GM18499 (cell line): ENCODE data around the gene FHL3.

Experiments used
- ATAC-seq: cut with Tn5 transposase; IDR thresholded peaks from one replicate; pipeline ENCODE4 v1.9.1; 2021; ENCODE audit warnings: moderate number of reproducible peaks; ENCODE audit not compliant: insufficient read depth, unreplicated experiment

Gene FHL3, protein sequence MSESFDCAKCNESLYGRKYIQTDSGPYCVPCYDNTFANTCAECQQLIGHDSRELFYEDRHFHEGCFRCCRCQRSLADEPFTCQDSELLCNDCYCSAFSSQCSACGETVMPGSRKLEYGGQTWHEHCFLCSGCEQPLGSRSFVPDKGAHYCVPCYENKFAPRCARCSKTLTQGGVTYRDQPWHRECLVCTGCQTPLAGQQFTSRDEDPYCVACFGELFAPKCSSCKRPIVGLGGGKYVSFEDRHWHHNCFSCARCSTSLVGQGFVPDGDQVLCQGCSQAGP

GRCh38 chr1:38005195-38006007 is at the start of gene FHL3:
FHL3 (minus strand) TSS chr1:38005514; CDS start chr1:37999412, 6,102 bp downstream.
- ATAC-seq = no peak

DNA sequence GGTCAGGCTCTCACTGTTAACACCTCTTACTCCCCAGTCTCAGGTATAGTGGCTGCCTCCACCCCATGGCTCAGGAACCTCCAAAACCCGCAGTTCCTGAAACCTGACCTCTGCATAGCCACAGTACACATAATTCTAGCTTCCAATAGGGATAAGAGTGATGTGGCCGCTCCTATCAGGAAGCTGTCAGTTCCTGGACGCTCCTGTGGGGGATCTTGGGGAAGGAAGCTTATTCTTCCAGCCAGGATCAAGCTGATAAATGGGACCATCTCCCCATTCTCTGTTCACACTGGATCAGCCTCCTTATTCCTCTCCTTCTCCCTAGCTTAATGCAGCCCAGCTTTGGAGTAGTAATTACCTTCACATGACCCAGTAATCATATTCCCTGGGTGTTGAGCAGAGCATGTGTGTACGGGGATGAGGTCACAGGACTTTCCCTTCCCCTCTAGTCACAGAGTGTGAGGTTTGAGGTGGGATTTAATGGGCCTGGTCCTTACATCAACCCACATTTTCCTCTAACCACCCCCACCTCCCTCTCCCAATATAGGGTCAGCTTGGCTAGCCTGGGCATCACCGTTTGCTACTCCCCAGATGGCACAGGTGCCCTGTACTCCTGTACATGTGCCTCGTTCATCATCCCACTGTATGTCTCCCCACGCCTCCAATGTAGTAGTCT is 48.2 kb upstream of the FHL3 start:
- no peak for ATAC-seq

- no peak for ATAC-seq
Observed at GRCh38 chr1:38052750-38053415, 47.6 kb upstream of the FHL3 start.

GRCh38 chr1:38051079-38051543 is 45.8 kb upstream of the FHL3 start:
- ATAC-seq = no peak

GRCh38 chr1:38050397-38051078 is 45.2 kb upstream of the FHL3 start:
- no peak for ATAC-seq

DNA sequence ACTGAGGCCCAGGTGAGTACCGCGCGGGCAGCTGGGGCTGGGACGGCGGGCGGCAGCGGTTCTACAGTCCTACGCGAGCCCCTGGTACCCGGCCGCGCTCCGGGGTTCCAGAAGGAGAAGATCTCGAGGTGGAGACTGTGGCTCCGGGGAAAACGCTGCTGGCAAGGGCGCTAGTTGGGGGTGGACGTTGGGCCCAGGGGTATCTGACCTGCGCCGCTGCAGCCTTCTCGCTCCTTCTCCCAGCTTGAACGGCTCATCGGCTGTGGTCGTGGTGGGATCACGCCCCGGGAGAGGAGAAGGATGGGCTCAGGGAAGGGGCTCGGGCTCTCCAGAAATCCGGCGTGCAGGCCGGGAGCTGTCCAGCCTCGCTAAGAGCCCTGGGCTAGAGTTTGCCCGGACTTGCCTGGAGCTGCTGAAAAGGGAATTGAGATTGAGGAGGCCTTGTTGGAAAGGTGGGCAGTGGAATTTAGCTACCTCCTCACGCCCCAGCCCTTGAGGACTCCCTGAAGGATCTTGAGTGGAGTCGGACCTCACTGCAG is 42.4 kb upstream of the FHL3 start:
- no peak for ATAC-seq

GRCh38 chr1:38046884-38047602 is 41.7 kb upstream of the FHL3 start:
- no peak for ATAC-seq

DNA sequence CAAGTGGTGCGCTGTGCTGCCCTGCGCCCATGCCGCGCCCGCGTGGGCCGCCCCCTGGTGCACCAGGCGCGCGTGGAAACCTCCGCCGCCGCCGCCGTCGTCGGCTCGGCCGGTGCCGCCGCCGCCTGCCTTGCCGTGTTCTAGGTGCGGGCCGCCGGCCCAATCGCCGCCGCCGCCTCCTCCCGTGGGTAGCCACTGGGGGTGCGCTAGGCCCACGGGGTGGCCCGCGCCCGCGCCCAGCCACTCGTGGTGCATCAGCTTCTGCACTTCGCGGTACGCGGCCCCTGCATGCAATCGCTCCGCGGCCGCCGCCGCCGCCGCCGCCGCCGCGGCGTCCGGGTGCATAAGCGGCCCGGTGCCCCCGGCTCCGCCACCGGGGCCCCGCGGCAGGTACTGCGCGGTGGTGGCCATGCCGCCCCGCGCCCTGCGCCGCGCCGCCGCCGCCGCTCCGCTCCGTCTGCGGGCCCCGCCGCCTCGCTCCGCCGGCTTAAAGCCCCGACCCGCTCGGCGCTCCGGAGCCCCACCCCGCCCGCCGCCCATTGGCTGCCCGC is 41.1 kb upstream of the FHL3 start, which contains the start of gene POU3F1:
POU3F1 (minus strand) TSS at position 461 of the 551 bp plus-strand sequence; CDS start at position 411, 50 bp downstream.
- ATAC-seq = no peak

- no peak for ATAC-seq
Observed at GRCh38 chr1:38045401-38046332, 40.4 kb upstream of the FHL3 start.

DNA sequence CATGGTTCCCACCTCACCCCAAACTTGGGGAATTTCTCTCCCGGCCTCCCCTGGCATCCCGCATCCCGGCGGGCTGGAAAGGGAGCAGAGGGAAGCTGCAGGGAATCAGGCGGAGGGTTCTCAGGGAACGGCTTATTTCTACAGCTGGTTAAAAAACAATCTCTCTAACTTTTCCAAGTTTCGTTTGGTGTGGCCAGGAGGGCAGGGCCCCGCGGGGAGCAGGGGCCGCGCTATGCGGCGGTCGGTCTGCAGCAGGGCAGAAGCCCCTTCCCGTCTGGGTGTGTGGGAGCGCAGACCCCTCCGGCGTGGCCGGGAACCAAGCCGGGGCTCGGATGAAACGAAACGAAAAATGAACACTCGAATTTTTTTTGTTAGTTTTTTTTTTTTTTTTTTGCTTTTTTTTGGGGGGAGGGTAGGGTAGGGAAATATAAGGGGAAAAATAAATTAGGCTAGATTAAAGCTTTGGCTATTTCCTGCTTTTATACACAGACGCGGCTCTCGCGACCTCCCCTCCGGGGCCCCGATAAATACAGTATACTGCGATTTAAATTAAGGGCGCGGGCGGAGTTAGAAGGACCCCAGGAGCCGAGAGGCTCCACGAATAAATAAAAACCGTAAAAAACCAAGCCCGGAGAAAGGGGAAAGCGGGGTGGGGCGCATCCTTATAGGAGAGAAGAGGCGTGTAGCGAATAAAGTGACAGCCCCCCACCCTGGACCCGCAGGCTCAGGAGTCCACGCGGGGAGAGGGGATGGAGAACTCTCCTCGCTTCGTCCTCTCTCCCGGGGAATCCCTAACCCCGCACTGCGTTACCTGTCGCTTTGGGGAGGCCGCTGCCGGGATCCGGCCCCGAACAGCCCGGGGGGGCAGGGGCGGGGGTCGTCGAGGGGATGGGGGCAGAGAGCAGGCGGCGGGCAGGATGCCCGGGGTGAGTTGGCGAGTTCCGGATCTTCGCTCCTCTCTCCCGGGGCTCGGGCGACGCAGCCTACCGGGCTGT is 39.2 kb upstream of the FHL3 start:
- ATAC-seq = no peak

GRCh38 chr1:38043036-38043747 is 37.9 kb upstream of the FHL3 start:
- ATAC-seq = no peak

- no peak for ATAC-seq
Observed at GRCh38 chr1:38041936-38042834, 36.9 kb upstream of the FHL3 start.

- no peak for ATAC-seq
Observed at GRCh38 chr1:38039331-38040088, 34.2 kb upstream of the FHL3 start.

DNA sequence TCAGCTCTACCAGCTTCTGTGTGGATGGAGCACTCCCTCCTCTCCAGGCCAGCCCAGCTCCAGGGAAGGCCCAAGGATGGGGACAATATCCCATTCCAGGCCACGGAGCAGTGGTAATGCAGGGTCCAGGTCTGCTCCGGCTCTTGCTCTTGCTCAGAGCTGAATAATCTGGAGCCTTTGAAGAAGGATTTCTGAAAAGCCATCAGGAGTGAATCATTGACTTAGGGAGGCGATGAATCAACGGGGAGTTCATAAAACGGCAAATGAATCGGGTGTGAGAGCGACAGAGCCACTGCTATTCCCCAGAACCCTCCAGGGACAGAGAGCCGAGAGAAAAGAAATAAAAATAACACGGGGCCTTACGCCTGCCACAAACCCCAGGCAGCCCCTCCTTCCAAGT is 33.5 kb upstream of the FHL3 start:
- no peak for ATAC-seq
